Bone marrow (tissue), 2 donors: ENCODE results near the gene OR8A1.
"Not testable (repeated sequence)": the region's sequence is repeated elsewhere in the genome, so short reads cannot be mapped to it uniquely, and the experiment has no call there.

Source experiments
- DNase-seq, 2 donors: peaks; one replicate each; lab custom pipeline; 2025; lab: John Stamatoyannopoulos, UW

OR8A1 gene

DNA sequence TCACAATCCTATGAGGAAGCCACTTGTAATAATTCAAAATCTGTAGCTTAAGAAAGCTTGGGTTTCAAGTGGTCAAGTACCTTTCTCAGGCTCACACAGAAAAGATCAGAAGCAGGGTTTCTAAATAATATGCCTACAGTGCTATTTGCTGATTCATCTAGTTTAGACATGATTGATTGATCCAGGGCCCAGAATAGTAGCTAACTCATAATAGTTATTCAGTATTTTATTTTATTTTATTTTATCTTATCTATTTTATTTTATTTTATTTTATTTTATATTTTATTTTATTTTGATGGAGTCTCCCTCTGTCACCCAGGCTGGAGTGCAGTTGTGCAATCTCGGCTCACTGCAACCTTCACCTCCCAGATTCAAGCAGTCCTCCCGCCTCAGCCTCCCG lies 25.5 kb downstream of the OR8A1 start:
- DNase-seq: no peak

DNA sequence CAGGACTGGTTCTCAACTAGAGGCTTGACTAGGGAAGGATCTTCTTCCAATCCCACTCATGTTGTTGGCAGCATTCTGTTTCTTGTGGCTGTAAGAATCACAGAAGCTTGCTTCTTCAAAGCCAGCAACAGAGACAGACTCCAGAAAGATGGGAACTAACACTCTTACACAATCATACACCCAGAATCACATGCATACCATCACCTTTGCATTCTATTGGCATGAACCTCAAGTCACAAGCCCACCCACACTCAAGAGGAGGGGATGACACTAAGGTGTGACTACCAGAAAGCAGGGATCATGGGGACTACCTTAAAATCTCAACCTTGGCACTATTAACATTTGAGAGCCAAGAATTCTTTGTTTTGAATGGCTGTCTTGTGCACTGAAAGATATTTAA lies 27.8 kb downstream of the OR8A1 start:
- DNase-seq: no peak

DNA sequence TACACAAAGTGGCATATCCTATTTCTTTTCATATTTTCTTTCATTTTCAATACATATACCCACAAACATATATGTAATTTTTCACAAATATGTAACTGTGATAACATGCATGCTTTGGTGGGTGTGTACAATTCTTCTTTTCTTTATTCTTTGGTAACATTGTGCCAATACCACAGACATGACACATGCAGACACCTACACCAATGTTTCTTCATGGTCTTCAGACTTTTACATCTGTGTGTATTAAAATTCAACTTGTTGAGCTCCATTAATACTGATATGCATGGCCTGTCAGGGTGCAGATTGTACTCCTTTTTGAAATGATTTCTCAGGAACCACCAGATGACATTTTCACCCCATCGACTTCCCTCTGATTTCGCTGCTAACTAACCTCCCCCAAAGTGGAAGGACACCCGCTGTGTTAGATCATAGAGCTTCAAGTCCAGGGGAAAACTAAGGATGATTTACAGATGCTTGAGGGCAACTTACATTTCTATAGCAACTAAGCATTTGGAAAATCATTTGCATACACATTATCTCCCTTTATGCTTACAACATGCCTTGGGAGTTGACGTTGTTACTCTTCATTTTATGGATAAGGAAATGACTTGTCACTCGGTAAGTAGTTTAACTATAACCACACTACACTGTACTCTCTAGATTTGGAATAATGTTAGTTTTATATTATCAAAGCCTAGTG lies 31.0 kb downstream of the OR8A1 start:
- no peak for DNase-seq

DNA sequence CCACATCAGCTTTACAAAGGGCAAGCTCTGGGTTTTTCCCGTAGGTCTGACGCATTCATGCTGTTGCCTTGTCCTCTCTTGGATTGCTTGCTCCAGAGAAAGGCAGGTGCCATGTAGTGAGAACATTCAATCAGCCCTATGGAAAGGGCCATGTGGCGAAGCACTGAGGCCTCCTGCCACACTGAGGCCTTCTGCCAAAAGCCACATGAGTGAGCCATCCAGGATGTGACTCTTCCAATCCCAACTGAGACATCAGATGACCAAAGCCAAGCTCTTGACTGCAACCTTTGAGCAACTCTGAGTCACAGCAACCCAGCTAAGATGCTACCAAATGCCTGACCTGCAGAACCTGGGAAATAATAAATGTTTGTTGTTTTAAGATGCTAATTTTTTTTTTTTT lies 32.4 kb downstream of the OR8A1 start:
- DNase-seq: no peak

DNA sequence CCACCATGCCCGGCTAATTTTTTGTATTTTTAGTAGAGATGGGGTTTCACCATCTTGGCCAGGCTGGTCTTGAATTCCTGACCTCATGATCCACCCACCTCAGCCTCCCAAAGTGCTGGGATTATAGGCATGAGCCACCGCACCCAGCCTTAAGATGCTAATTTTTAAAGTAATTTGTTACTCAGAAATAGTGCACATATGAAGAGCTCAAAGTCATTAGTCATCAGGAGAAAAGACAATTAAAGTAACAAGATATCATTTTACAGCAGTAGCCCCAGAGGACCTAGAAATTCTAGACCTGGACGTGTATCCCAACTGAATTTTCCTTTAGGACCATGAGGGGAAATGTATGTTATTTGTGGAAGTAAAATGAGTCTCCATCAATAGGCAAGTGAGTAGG lies 32.9 kb downstream of the OR8A1 start:
- DNase-seq: not testable (repeated sequence)

DNA sequence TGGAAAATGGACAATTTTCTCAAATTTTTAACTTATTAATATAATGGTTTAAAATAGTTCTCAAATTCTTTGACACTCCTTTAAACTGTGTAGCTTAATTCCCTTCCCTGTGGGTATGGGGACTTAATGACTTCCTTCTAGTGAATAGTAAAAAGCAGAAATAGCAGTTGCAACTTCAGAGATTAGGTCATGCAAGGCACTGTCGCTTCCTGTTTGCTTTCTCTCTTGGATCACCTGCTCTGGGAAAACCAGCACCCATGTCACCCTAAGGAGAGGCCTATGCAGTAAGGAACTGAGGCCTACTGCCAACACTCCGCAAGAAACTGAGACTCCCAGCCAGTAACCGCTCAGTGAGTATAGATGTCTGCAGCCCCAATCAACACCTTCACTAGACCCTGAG lies 35.9 kb downstream of the OR8A1 start:
- peak in 1 of 2 donors; percentile 8 for DNase-seq

DNA sequence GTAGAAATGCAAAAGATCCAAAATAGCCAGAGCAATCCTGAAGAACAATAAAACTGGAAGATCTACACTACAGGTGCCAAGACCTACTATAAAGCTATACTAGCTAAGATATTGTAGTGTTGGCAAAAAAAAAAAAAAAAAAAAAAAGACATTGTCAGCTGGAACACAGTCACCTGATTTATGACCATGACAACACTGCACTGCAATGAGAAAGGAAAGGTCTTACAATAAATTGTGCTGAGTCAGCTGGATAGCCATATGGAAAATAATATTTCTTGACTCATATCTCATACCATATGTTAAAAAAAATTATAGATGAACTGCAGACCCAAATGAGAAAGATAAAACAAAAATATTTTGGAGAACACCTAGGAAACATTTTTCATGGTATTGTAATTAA lies 38.4 kb downstream of the OR8A1 start:
- DNase-seq: no peak

DNA sequence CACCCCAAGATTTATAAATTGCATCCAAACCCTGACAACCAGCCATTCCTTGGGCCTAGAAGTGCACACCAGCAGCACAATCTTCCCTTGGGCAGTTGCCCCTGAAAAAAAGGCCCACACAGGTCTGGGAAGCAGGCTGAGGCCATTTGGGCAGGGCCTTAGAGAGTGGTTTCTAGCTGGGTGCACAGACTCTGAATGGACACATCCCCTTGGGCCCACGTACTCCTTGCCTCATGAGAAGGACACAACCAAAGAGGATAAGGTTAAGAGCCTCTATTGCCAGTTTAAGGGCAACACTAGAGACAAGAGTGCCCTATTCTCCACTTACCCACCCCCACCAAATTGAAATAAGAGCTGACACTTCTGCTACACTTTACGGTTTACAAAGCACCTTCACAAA lies 40.5 kb downstream of the OR8A1 start:
- no peak for DNase-seq

DNA sequence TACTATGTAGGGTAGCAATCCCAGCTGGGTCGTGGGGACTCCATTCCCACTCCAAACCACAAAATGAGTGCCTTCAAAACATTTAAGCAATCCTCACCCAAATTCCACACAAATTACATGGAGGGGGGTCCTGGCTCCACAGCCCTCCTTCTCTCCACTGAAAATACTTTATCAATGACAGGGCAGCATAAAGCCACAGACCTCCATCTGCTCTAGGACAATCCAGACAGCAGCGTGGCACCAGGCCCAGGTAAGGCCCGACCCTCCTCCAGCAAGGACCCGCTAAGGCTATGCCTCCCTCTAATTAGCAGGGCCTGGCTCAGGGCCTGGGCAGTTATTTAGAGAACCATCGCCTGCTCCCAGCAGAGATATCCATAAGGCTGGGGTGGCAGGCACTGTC lies 41.3 kb downstream of the OR8A1 start, which contains the start of gene PANX3:
TSS of gene PANX3 (plus strand) at position 365 of the 400 bp plus-strand sequence. CDS start 129 bp downstream, outside the sequence.
- DNase-seq: no peak

DNA sequence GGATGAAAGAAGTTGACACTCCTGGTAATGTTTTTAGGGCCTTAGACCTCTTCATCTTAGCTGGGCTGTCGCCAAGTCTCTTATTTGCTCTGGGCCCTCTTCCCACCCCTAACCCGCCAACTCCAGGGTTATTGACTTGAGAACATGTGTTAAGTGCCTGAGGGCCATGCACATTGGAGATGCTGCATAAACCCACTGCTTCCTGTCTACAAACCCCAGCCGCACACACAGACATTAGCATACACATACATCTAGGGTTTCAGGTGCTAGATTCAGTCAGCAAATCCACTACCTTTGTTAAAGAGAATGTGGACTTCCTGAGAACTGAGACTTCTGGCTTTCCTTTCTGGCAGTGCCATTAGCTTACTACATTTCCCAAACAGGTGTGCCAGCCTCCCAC lies 42.2 kb downstream of the OR8A1 start:
- DNase-seq: no peak

DNA sequence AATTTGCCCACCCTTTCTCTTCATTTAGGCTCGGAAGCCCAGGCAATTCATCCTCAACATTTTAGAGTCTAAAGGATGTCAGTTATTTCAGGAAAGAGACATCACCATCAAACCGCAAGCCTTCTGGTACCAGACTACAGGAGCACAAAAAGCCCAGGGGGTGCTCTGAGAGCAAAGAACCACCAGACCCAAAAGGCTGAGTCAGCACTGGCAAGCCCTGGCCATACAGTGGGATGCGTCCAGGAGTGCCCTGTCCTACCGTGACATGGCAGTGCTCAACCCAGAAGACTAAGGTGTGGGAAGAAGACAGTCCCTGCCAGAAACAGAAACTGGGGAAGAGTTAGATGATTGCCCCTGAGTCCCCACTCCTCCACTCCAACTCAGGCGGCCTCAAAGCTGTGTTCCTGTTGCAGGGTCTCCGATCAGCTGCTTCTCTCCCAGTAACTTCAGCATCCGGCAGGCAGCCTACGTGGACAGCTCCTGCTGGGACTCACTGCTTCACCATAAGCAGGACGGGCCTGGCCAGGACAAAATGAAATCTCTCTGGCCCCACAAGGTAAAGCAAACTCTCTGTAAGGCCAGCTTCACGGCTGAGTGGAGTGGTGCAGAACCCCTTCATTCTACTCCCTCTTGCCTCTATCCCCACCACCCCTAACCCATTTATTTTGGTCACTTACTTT lies 42.9 kb downstream of the OR8A1 start:
- no peak for DNase-seq

DNA sequence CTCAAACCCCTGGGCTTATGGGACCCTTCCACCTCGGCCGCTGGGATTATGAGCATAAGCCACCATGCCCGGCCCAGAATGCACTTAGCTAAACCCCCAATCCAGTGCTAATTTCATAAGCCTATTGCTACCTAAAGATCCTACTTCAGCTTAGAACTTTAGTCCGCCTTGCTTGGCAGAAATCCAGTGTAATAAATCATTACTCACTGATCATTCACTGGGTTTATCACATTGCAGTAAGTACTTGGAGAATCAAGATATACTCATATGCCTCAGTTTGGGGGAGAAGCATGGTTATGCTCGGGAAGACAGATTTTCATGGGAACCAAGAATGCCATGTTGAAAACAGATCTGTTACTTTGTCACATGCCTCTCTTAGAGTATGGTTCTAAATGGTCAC lies 49.1 kb downstream of the OR8A1 start:
- no peak for DNase-seq
